NCI-H2029 treated with DMSO at 0.1 percent for 48 hours (cell line): ENCODE measurements around the gene TENT5A.
"Not testable (repeated sequence)": the region's sequence is repeated elsewhere in the genome, so short reads cannot be mapped to it uniquely, and the experiment has no call there.

Experiments
- DNase-seq: peaks from one replicate; lab custom pipeline; 2025; lab: John Stamatoyannopoulos, UW

Gene TENT5A

GRCh38 chr6:81752084-81752920 lies at the start of gene TENT5A:
Gene TENT5A, minus strand, starts transcription at chr6:81752681. Its CDS starts 540 bp downstream, at chr6:81752141.
- DNase-seq, result peak; percentile 73

- DNase-seq, result no peak
Measured at GRCh38 chr6:81801489-81801888, 49.0 kb upstream of the TENT5A start.

- no peak for DNase-seq
Measured at GRCh38 chr6:81800666-81801065, 48.2 kb upstream of the TENT5A start.

GRCh38 chr6:81799323-81799722 lies 46.8 kb upstream of the TENT5A start:
- no peak for DNase-seq

- no peak for DNase-seq
Measured at GRCh38 chr6:81797591-81797990, 45.1 kb upstream of the TENT5A start.

GRCh38 chr6:81795890-81796289 lies 43.4 kb upstream of the TENT5A start:
- no peak for DNase-seq

GRCh38 chr6:81793821-81794475 lies 41.5 kb upstream of the TENT5A start:
- DNase-seq, result no peak

GRCh38 chr6:81792826-81793225 lies 40.3 kb upstream of the TENT5A start:
- no peak for DNase-seq

GRCh38 chr6:81791756-81792155 lies 39.3 kb upstream of the TENT5A start:
- DNase-seq, result no peak

- no peak for DNase-seq
Measured at GRCh38 chr6:81790034-81790433, 37.6 kb upstream of the TENT5A start.

- no peak for DNase-seq
Measured at GRCh38 chr6:81789291-81789690, 36.8 kb upstream of the TENT5A start.

GRCh38 chr6:81788748-81789147 lies 36.3 kb upstream of the TENT5A start:
- no peak for DNase-seq

GRCh38 chr6:81787313-81788068 lies 35.0 kb upstream of the TENT5A start:
- DNase-seq, result no peak

GRCh38 chr6:81786150-81786549 lies 33.7 kb upstream of the TENT5A start:
- DNase-seq, result no peak

GRCh38 chr6:81785377-81785776 lies 32.9 kb upstream of the TENT5A start:
- DNase-seq, result no peak

GRCh38 chr6:81783893-81784292 lies 31.4 kb upstream of the TENT5A start:
- no peak for DNase-seq

- DNase-seq, result no peak
Measured at GRCh38 chr6:81781624-81782023, 29.1 kb upstream of the TENT5A start.

- no peak for DNase-seq
Measured at GRCh38 chr6:81777586-81778268, 25.2 kb upstream of the TENT5A start.

- not testable (repeated sequence) for DNase-seq
Measured at GRCh38 chr6:81776219-81776618, 23.7 kb upstream of the TENT5A start.

- DNase-seq, result peak; percentile 44
Measured at GRCh38 chr6:81774542-81774941, 22.1 kb upstream of the TENT5A start.

- DNase-seq, result no peak
Measured at GRCh38 chr6:81773887-81774286, 21.4 kb upstream of the TENT5A start.

- no peak for DNase-seq
Measured at GRCh38 chr6:81772741-81773140, 20.3 kb upstream of the TENT5A start.
